Body of pancreas (tissue), 4 donors: ENCODE data around the gene ADGRE1. TPM values are rescaled to one million over a fixed set of nuclear protein-coding genes. Genes with fewer than 3 reads are reported as not detected.

Experiments used
- ATAC-seq: fragments of 150-250 bp; one replicate; pipeline ENCODE4 v1.9.1; 2016
- DNase-seq, 4 donors: peaks; one replicate each; pipeline ENCODE4 v3.0.0-alpha.2; 2019
- H3K27ac ChIP-seq, 4 donors: fragments of 200-600 bp; sonication (generic); 1 replicate in 3 of 4; 2 replicates in 1 of 4; pipeline versions ENCODE4 v1.5.1 to v1.6.1; 2016 to 2019; ENCODE audit warnings: mild to moderate bottlenecking in 1 of 4, mixed read lengths in 1 of 4, moderate library complexity in 1 of 4
- H3K27me3 ChIP-seq, 2 donors: fragments of 200-600 bp; sonication (generic); one replicate each; pipeline ENCODE4 v1.6.0; 2016; ENCODE audit warnings: mild to moderate bottlenecking in 1 of 2
- H3K36me3 ChIP-seq, 2 donors: fragments of 200-600 bp; sonication (generic); replicated peaks in 1 of 2; 2 replicates each; pipeline ENCODE4 v1.5.1; 2016; ENCODE audit warnings: low read depth in 2 of 2; ENCODE audit not compliant: insufficient read depth in 1 of 2
- H3K4me1 ChIP-seq: fragments of 200-600 bp; sonication (generic); one replicate; pipeline ENCODE4 v1.6.0; 2016
- H3K4me3 ChIP-seq, 2 donors: fragments of 200-600 bp; sonication (generic); 1 replicate in 1 of 2; 2 replicates in 1 of 2; pipeline ENCODE4 v1.5.1; 2016 to 2019
- H3K9me3 ChIP-seq, 3 donors: fragments of 200-600 bp; sonication (generic); 1 replicate in 2 of 3; 2 replicates in 1 of 3; pipeline ENCODE4 v1.5.1; 2016
- CTCF ChIP-seq, 7 experiments: fragments of 450-650 bp in 4 of 7; fragments of 200-600 bp in 3 of 7; sonication (generic) in 3 of 7; IDR thresholded peaks; one replicate each; pipeline ENCODE4 v1.5.1; 2016 to 2019; ENCODE audit warnings: antibody characterized with exemption in 7 of 7
- POLR2A ChIP-seq, 3 donors: fragments of 450-650 bp; IDR thresholded peaks; one replicate each; pipeline ENCODE4 v1.6.1; 2016; ENCODE audit warnings: antibody characterized with exemption in 3 of 3, mild to moderate bottlenecking in 2 of 3
- WGBS, 2 donors: methylation state at CpG; one replicate each; pipeline ENCODE4 v1.1.5; 2017; 5-methylcytosine and 5-hydroxymethylcytosine counted together
- intact Hi-C: fragments of 100-400 bp; cut with DNase I; formaldehyde crosslinking; loops from one replicate; pipeline ENCODE4 v1.15.1; 2023
- total RNA-seq, 2 donors: library from RNA; depleted of rRNA; stranded (reverse); fragments of >200 nt; gene quantifications; one replicate each; pipeline ENCODE4 v1.1.0, GENCODE V29; 2016

Gene ADGRE1
- total RNA-seq, 2 donors from 2014 or later: 0.26 TPM; not detected in 1

- WGBS, 2 donors: 63 to 72% methylated on average over 9 of the region's 9 CpGs
- intact Hi-C loops: no loop called here
- no peak for ATAC-seq
Observed at GRCh38 chr19:6952956-6953355, 65.6 kb downstream of the ADGRE1 start.

GRCh38 chr19:6955082-6955481 is 67.7 kb downstream of the ADGRE1 start:
- H3K4me3 ChIP-seq: no peak overlapping the region
- ATAC-seq (no peak), DNase-seq (no peak)
- TF ChIP-seq POLR2A (IDR thresholded peaks at IDR 0.05): no peak
- TF ChIP-seq CTCF (IDR thresholded peaks at IDR 0.05): no peak
- no peak overlapping the region for H3K27ac ChIP-seq
- 84 to 92% methylated on average over 3 of the region's 3 CpGs for WGBS, 2 donors
- no peaks in the 10 kb centered on the region for H3K9me3 ChIP-seq
- H3K4me1 ChIP-seq: no peaks in the 10 kb centered on the region
- H3K36me3 ChIP-seq: no peaks in the 10 kb centered on the region
- H3K27me3 ChIP-seq: no peaks in the 10 kb centered on the region
- intact Hi-C loops: no loop called here

More at GRCh38 chr19:6952956-6953355, 65.6 kb downstream of the ADGRE1 start:
- H3K27ac ChIP-seq: no peak overlapping the region
- TF ChIP-seq CTCF (IDR thresholded peaks at IDR 0.05) (no peak), POLR2A (IDR thresholded peaks at IDR 0.05) (no peak)
- no peaks in the 10 kb centered on the region for H3K36me3 ChIP-seq
- no peaks in the 10 kb centered on the region for H3K9me3 ChIP-seq
- no peaks in the 10 kb centered on the region for H3K27me3 ChIP-seq
- H3K4me1 ChIP-seq: no peaks in the 10 kb centered on the region
- H3K4me3 ChIP-seq: no peak overlapping the region
- DNase-seq: no peak

GRCh38 chr19:6956573-6956972 is 69.2 kb downstream of the ADGRE1 start:
- no peak for TF ChIP-seq CTCF (IDR thresholded peaks at IDR 0.05)
- no peak for TF ChIP-seq POLR2A (IDR thresholded peaks at IDR 0.05)
- Histone ChIP-seq H3K27ac (no peak overlapping the region), H3K4me3 (no peak overlapping the region), H3K36me3 (no peaks in the 10 kb centered on the region), H3K4me1 (no peaks in the 10 kb centered on the region), H3K27me3 (no peaks in the 10 kb centered on the region), H3K9me3 (no peaks in the 10 kb centered on the region)
- intact Hi-C loops: no loop called here
- no peak for ATAC-seq
- 33 to 48% methylated on average over 1 of the region's 1 CpG for WGBS, 2 donors
- DNase-seq: no peak

- Histone ChIP-seq H3K9me3 (no peaks in the 10 kb centered on the region), H3K36me3 (no peaks in the 10 kb centered on the region), H3K27ac (no peak overlapping the region), H3K4me3 (no peak overlapping the region), H3K27me3 (no peaks in the 10 kb centered on the region), H3K4me1 (no peaks in the 10 kb centered on the region)
- TF ChIP-seq CTCF (IDR thresholded peaks at IDR 0.05): no peak
- WGBS, 2 donors: 32 to 44% methylated on average over 3 of the region's 3 CpGs
- ATAC-seq (no peak), DNase-seq (no peak)
- intact Hi-C loops: no loop called here
Observed at GRCh38 chr19:6958791-6959190, 71.4 kb downstream of the ADGRE1 start.

GRCh38 chr19:6963244-6963852 is 76.0 kb downstream of the ADGRE1 start:
- no peak for TF ChIP-seq CTCF (IDR thresholded peaks at IDR 0.05)
- TF ChIP-seq POLR2A (IDR thresholded peaks at IDR 0.05): no peak
- ATAC-seq: no peak
- no peaks in the 10 kb centered on the region for H3K27me3 ChIP-seq
- DNase-seq: no peak
- H3K27ac ChIP-seq: no peak overlapping the region
- no peaks in the 10 kb centered on the region for H3K4me1 ChIP-seq
- WGBS, 2 donors: 58 to 60% methylated on average over 6 of the region's 6 CpGs
- no peak overlapping the region for H3K4me3 ChIP-seq
- intact Hi-C loops: no loop called here
- no peaks in the 10 kb centered on the region for H3K36me3 ChIP-seq
- H3K9me3 ChIP-seq: no peaks in the 10 kb centered on the region
